HepG2 (cell line): ENCODE data around the gene CCDC88C. TPM values are rescaled to one million over a fixed set of nuclear protein-coding genes. Genes with fewer than 3 reads are reported as not detected.
A peak's percentile ranks its signal among the peaks of the same experiment; 100 is the strongest.

Experiments used
- CCAR2 ChIP-seq: fragments of 200-400 bp; formaldehyde crosslinking; optimal IDR thresholded peaks from 2 replicates; pipeline ENCODE3; 2018; ENCODE audit warnings: low read depth, mild to moderate bottlenecking, low read length, moderate library complexity
- CCDC6 ChIP-seq: sonication (generic); formaldehyde crosslinking; IDR thresholded peaks from 2 replicates; pipeline ENCODE4 v1.8.1; 2022; ENCODE audit warnings: mild to moderate bottlenecking, missing genetic modification reagents, moderate library complexity
- CENPX ChIP-seq: sonication (generic); formaldehyde crosslinking; IDR thresholded peaks from 2 replicates; pipeline ENCODE4 v1.9.0; 2021; ENCODE audit warnings: mild to moderate bottlenecking, missing genetic modification reagents, moderate library complexity
- GATAD2A ChIP-seq: IDR thresholded peaks from 2 replicates; pipeline ENCODE4 v1.6.1; 2016
- GPBP1L1 ChIP-seq: sonication (generic); formaldehyde crosslinking; IDR thresholded peaks from 2 replicates; pipeline ENCODE4 v1.5.0; 2020; ENCODE audit warnings: mild to moderate bottlenecking, missing genetic modification reagents
- HNF4A ChIP-seq: sonication (generic); formaldehyde crosslinking; IDR thresholded peaks from 2 replicates; pipeline ENCODE4 v1.4.0; 2020; ENCODE audit warnings: missing genetic modification reagents
- KAT7 ChIP-seq: IDR thresholded peaks from 2 replicates; pipeline ENCODE4 v1.6.1; 2018; ENCODE audit warnings: borderline replicate concordance, missing compliant biosample characterization
- NRL ChIP-seq: sonication (generic); formaldehyde crosslinking; IDR thresholded peaks from 2 replicates; pipeline ENCODE4 v1.5.0; 2020; ENCODE audit warnings: missing genetic modification reagents, mild to moderate bottlenecking, moderate library complexity, borderline replicate concordance
- PHF21A ChIP-seq: sonication (generic); formaldehyde crosslinking; IDR thresholded peaks from 2 replicates; pipeline ENCODE4 v1.5.0; 2020; ENCODE audit warnings: mild to moderate bottlenecking, missing genetic modification reagents
- REL ChIP-seq: sonication (generic); formaldehyde crosslinking; conservative IDR thresholded peaks from 2 replicates; pipeline ENCODE4 v1.8.0; 2022; ENCODE audit warnings: mild to moderate bottlenecking, missing genetic modification reagents, moderate library complexity
- SAP130 ChIP-seq: IDR thresholded peaks from 2 replicates; pipeline ENCODE4 v1.6.1; 2016; ENCODE audit warnings: low read depth
- SP4 ChIP-seq: sonication (generic); formaldehyde crosslinking; IDR thresholded peaks from 2 replicates; pipeline ENCODE4 v1.8.1; 2023; ENCODE audit warnings: mild to moderate bottlenecking, missing genetic modification reagents
- TP53 ChIP-seq: sonication (generic); formaldehyde crosslinking; conservative IDR thresholded peaks from 2 replicates; pipeline ENCODE4 v1.4.0; 2020; ENCODE audit warnings: missing genetic modification reagents
- YY1 ChIP-seq: IDR thresholded peaks from 2 replicates; pipeline ENCODE4 v1.6.1; 2011; ENCODE audit warnings: low read length, low read depth, moderate library complexity, mild to moderate bottlenecking; ENCODE audit not compliant: insufficient read depth, insufficient replicate concordance
- ZC3H4 ChIP-seq: sonication (generic); formaldehyde crosslinking; IDR thresholded peaks from 2 replicates; pipeline ENCODE4 v1.4.0; 2020; ENCODE audit warnings: missing genetic modification reagents, borderline replicate concordance
- ZIK1 ChIP-seq: sonication (generic); formaldehyde crosslinking; IDR thresholded peaks from 2 replicates; pipeline ENCODE4 v1.5.0; 2020; ENCODE audit warnings: mild to moderate bottlenecking, low read depth, missing genetic modification reagents, borderline replicate concordance
- ZNF143 ChIP-seq: sonication (generic); formaldehyde crosslinking; IDR thresholded peaks from 2 replicates; pipeline ENCODE4 v1.4.0; 2020; ENCODE audit warnings: missing genetic modification reagents
- ZNF160 ChIP-seq: sonication (generic); formaldehyde crosslinking; IDR thresholded peaks from 2 replicates; pipeline ENCODE4 v1.8.0; 2022; ENCODE audit warnings: mild to moderate bottlenecking, inconsistent platforms, missing genetic modification reagents
- ZNF230 ChIP-seq: sonication (generic); formaldehyde crosslinking; IDR thresholded peaks from 2 replicates; pipeline ENCODE4 v1.4.0; 2020; ENCODE audit warnings: mild to moderate bottlenecking, missing genetic modification reagents
- ZNF430 ChIP-seq: sonication (generic); formaldehyde crosslinking; IDR thresholded peaks from 2 replicates; pipeline ENCODE4 v1.9.0; 2021; ENCODE audit warnings: mild to moderate bottlenecking, missing genetic modification reagents
- ZNF598 ChIP-seq: sonication (generic); formaldehyde crosslinking; IDR thresholded peaks from 2 replicates; pipeline ENCODE4 v1.5.1; 2020; ENCODE audit warnings: mild to moderate bottlenecking, missing genetic modification reagents, borderline replicate concordance
- ZNF850 ChIP-seq: sonication (generic); formaldehyde crosslinking; conservative IDR thresholded peaks from 2 replicates; pipeline ENCODE4 v1.9.0; 2021; ENCODE audit warnings: mild to moderate bottlenecking, missing genetic modification reagents
- ZNF879 ChIP-seq: sonication (generic); formaldehyde crosslinking; IDR thresholded peaks from 2 replicates; pipeline ENCODE4 v1.8.1; 2023; ENCODE audit warnings: missing genetic modification reagents
- polyA plus RNA-seq, 8 experiments: library from polyadenylated mRNA; depleted of rRNA in 3 of 8; stranded (reverse) in 7 of 8; unstranded in 1 of 8; fragments of >200 nt; fragmentation: Illumina TruSeq in 4 of 8; extraction: Trizol in 4 of 8; gene quantifications; 2 replicates each; pipeline versions ENCODE4 v1.2.1 to v1.2.3, GENCODE V29; 2011 to 2016; ENCODE audit warnings: low read depth in 4 of 8, missing spikeins in 1 of 8, mixed read lengths in 1 of 8; ENCODE audit not compliant: insufficient read depth in 1 of 8
- total RNA-seq, 5 experiments: library from RNA; depleted of rRNA; stranded (reverse); fragments of >200 nt; fragmentation: Illumina TruSeq; extraction: Trizol; gene quantifications; 2 replicates each; pipeline ENCODE4 v1.2.3, GENCODE V29; 2016; ENCODE audit warnings: low read depth in 1 of 5
- TF ChIP-seq, protein P1 (sequence below): IDR thresholded peaks from 2 replicates; pipeline ENCODE4 v1.6.1; 2016; ENCODE audit warnings: missing biosample characterization, missing genetic modification reagents, low read depth
- TF ChIP-seq, protein P2 (sequence below), 2 experiments: fragments of 450-650 bp in 1 of 2; sonication (generic) in 1 of 2; formaldehyde crosslinking; IDR thresholded peaks; 2 replicates each; pipeline versions ENCODE4 v1.5.0 to v1.8.0; 2020 to 2022; ENCODE audit warnings: mild to moderate bottlenecking in 1 of 2, missing genetic modification reagents in 1 of 2
- TF ChIP-seq, protein P3 (sequence below): sonication (generic); formaldehyde crosslinking; IDR thresholded peaks from 2 replicates; pipeline ENCODE4 v1.8.0; 2022; ENCODE audit warnings: mild to moderate bottlenecking, missing genetic modification reagents

CCDC88C gene
- total and polyA plus RNA-seq, 2 of the 13 experiments (the other 11 are each of a cell fraction or from before 2014, with no cell fraction given): 3.6 to 11.7 TPM

DNA sequence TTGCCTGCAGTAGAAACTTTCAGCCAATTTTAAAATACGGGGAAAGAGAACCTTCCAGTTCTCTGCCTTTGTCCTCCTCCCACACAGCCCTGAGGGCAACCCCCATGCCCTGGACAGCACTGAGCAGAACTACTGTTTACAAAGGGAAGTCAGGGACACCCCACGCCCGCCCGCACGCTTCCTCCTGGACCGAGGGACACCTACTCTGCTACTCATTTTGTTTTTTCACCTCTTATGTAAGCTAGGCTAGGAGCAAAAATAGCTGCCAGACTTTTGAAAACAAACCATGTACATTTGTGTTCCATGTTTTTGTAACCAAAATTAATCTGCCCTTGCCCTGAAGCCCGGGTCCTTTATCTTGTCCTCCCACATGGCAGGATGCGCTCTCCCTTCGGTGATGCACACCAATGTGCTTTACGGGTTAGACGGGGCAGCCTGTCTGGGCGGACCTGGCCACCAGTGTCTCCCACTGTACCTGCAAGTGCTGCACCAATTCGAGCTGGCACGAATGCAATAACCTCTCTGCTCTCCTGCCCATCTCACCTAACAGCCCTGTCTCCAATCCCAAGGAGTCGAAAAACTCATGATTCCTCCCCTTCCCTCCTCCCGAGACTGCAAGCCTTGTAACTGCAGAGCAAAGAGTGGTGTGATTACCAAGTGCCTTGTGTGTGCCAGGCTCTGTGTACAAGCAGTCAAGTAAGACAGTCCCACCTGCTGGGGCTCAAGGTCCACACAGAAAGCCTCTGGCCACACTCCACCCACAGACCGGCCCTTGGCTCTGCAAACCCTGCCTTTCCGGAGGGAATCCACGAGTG, 85.2 kb downstream of the CCDC88C start (continued):
- TF ChIP-seq CENPX (CRISPR knock-in tag) (no peak), YY1 (no peak), SAP130 (CRISPR knock-in tag) (peak; percentile 45), GATAD2A (CRISPR knock-in tag) (no peak), ZNF430 (no peak), ZNF160 (CRISPR knock-in tag) (no peak), REL (CRISPR knock-in tag) (no peak), SP4 (no peak), ZNF598 (CRISPR knock-in tag) (no peak), ZNF143 (CRISPR knock-in tag) (no peak), NRL (CRISPR knock-in tag) (no peak), ZNF230 (CRISPR knock-in tag) (no peak), CCDC6 (CRISPR knock-in tag) (no peak), TP53 (CRISPR knock-in tag) (no peak), KAT7 (CRISPR knock-in tag) (no peak), ZC3H4 (CRISPR knock-in tag) (no peak), ZNF879 (CRISPR knock-in tag) (no peak), PHF21A (CRISPR knock-in tag) (no peak; the same call in 1 of the 2 replicates), CCAR2 (no peak), GPBP1L1 (CRISPR knock-in tag) (no peak), HNF4A (peak; percentile 74), ZNF850 (no peak), ZIK1 (CRISPR knock-in tag) (no peak)
- TF ChIP-seq, protein P1, sequence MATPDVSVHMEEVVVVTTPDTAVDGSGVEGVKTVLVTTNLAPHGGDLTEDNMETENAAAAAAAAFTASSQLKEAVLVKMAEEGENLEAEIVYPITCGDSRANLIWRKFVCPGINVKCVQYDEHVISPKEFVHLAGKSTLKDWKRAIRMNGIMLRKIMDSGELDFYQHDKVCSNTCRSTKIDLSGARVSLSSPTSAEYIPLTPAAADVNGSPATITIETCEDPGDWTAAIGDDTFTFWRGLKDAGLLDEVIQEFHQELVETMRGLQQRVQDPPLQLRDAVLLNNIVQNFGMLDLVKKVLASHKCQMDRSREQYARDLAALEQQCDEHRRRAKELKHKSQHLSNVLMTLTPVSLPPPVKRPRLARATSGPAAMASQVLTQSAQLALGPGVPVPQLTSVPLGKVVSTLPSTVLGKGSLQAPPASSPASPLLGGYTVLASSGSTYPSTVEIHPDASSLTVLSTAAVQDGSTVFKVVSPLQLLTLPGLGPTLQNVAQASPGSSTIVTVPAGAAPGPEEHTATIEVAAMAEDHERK (CRISPR knock-in tag): no peak
- TF ChIP-seq, protein P2, sequence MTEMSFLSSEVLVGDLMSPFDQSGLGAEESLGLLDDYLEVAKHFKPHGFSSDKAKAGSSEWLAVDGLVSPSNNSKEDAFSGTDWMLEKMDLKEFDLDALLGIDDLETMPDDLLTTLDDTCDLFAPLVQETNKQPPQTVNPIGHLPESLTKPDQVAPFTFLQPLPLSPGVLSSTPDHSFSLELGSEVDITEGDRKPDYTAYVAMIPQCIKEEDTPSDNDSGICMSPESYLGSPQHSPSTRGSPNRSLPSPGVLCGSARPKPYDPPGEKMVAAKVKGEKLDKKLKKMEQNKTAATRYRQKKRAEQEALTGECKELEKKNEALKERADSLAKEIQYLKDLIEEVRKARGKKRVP (CRISPR knock-in tag; IDR thresholded peaks at IDR 0.05): no peak
- TF ChIP-seq, protein P3, sequence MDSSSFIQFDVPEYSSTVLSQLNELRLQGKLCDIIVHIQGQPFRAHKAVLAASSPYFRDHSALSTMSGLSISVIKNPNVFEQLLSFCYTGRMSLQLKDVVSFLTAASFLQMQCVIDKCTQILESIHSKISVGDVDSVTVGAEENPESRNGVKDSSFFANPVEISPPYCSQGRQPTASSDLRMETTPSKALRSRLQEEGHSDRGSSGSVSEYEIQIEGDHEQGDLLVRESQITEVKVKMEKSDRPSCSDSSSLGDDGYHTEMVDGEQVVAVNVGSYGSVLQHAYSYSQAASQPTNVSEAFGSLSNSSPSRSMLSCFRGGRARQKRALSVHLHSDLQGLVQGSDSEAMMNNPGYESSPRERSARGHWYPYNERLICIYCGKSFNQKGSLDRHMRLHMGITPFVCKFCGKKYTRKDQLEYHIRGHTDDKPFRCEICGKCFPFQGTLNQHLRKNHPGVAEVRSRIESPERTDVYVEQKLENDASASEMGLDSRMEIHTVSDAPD (CRISPR knock-in tag): no peak
